Skeletal muscle cell (primary cell): Measurements from ENCODE around the gene SPIN2A.
"Not testable (repeated sequence)": the region's sequence is repeated elsewhere in the genome, so short reads cannot be mapped to it uniquely, and the experiment has no call there.

Experiments
- DNase-seq: peaks from one replicate; pipeline ENCODE4 v3.0.0-alpha.2; 2010; ENCODE audit warnings: low read depth
- H3K4me3 ChIP-seq: 2 replicates; pipeline ENCODE4 v1.5.1; 2011; ENCODE audit warnings: low read depth, mild to moderate bottlenecking, control low read depth, low read length, moderate library complexity

Gene SPIN2A

GRCh38 chrX:57137073-57137472, at the start of gene SPIN2A:
Gene SPIN2A (minus strand): TSS chrX:57137397. CDS start chrX:57136597, 800 bp downstream.
- peak within 1 kb of the TSS; percentile 36 for H3K4me3 ChIP-seq
- not testable (repeated sequence) for DNase-seq

GRCh38 chrX:57178605-57179004, 41.4 kb upstream of the SPIN2A start:
- no peak overlapping the region for H3K4me3 ChIP-seq
- no peak for DNase-seq

- no peak overlapping the region for H3K4me3 ChIP-seq
- no peak for DNase-seq
Observed at GRCh38 chrX:57177070-57177469, 39.9 kb upstream of the SPIN2A start.

GRCh38 chrX:57172544-57172943, 35.3 kb upstream of the SPIN2A start:
- no peak overlapping the region for H3K4me3 ChIP-seq
- DNase-seq, result no peak

- H3K4me3 ChIP-seq, result no peak overlapping the region
- DNase-seq, result no peak
Observed at GRCh38 chrX:57156397-57157049, 19.3 kb upstream of the SPIN2A start.

GRCh38 chrX:57155171-57155570, 18.0 kb upstream of the SPIN2A start:
- H3K4me3 ChIP-seq, result no peak overlapping the region
- no peak for DNase-seq

- H3K4me3 ChIP-seq, DNase-seq: not testable (repeated sequence)
Observed at GRCh38 chrX:57152222-57152621, 15.0 kb upstream of the SPIN2A start.

- no peak overlapping the region for H3K4me3 ChIP-seq
- no peak for DNase-seq
Observed at GRCh38 chrX:57138674-57139073, 1.5 kb upstream of the SPIN2A start.

- peak overlapping the region; percentile 36 for H3K4me3 ChIP-seq
- no peak for DNase-seq
Observed at GRCh38 chrX:57137501-57137900, 304 bp upstream of the SPIN2A start.

GRCh38 chrX:57136589-57136988, 608 bp downstream of the SPIN2A start:
- peak overlapping the region; percentile 36 for H3K4me3 ChIP-seq

GRCh38 chrX:57135287-57135686, 1.9 kb downstream of the SPIN2A start:
- DNase-seq, result no peak
- H3K4me3 ChIP-seq, result no peak overlapping the region

More at GRCh38 chrX:57136589-57136988, 608 bp downstream of the SPIN2A start:
- not testable (repeated sequence) for DNase-seq

GRCh38 chrX:57134702-57135101, 2.5 kb downstream of the SPIN2A start:
- DNase-seq, result no peak
- H3K4me3 ChIP-seq, result no peak overlapping the region

- DNase-seq, result no peak
- H3K4me3 ChIP-seq, result no peak overlapping the region
Observed at GRCh38 chrX:57133706-57134105, 3.5 kb downstream of the SPIN2A start.

- H3K4me3 ChIP-seq, DNase-seq: not testable (repeated sequence)
Observed at GRCh38 chrX:57133284-57133683, 3.9 kb downstream of the SPIN2A start.

- DNase-seq, result no peak
- H3K4me3 ChIP-seq, result no peak overlapping the region
Observed at GRCh38 chrX:57132046-57132445, 5.2 kb downstream of the SPIN2A start.

GRCh38 chrX:57121816-57122215, 15.4 kb downstream of the SPIN2A start:
- DNase-seq, result no peak
- H3K4me3 ChIP-seq, result peak overlapping the region; percentile 62

- DNase-seq, result peak; percentile 34
- H3K4me3 ChIP-seq, result peak within 1 kb of the TSS; percentile 62
Observed at GRCh38 chrX:57121162-57121755, 15.9 kb downstream of the SPIN2A start, which contains the start of gene SPIN2B. Gene SPIN2B (minus strand): TSS chrX:57121548.

- DNase-seq, result not testable (repeated sequence)
- H3K4me3 ChIP-seq, result peak overlapping the region; percentile 62
Observed at GRCh38 chrX:57120619-57121161, 16.5 kb downstream of the SPIN2A start.

GRCh38 chrX:57119416-57119815, 17.8 kb downstream of the SPIN2A start:
- H3K4me3 ChIP-seq, result no peak overlapping the region
- DNase-seq, result no peak

- not testable (repeated sequence) for DNase-seq, H3K4me3 ChIP-seq
Observed at GRCh38 chrX:57117566-57117965, 19.6 kb downstream of the SPIN2A start.

GRCh38 chrX:57104921-57105398, 32.2 kb downstream of the SPIN2A start:
- no peak for DNase-seq
- H3K4me3 ChIP-seq, result no peak overlapping the region
